HG03108 (cell line): Measurements from ENCODE around the gene PPIE.
"Not testable (repeated sequence)": the region's sequence is repeated elsewhere in the genome, so short reads cannot be mapped to it uniquely, and the experiment has no call there.

Source experiments
- ATAC-seq: cut with Tn5 transposase; IDR thresholded peaks from one replicate; pipeline ENCODE4 v1.9.1; 2021; ENCODE audit warnings: moderate library complexity; ENCODE audit not compliant: unreplicated experiment

The PPIE gene

GRCh38 chr1:39757501-39757900 lies 18.8 kb downstream of the PPIE start:
- no peak for ATAC-seq

GRCh38 chr1:39758556-39759435 lies 20.1 kb downstream of the PPIE start:
- no peak for ATAC-seq

GRCh38 chr1:39759436-39759726 lies 20.7 kb downstream of the PPIE start:
- ATAC-seq = no peak

GRCh38 chr1:39760074-39761008 lies 21.7 kb downstream of the PPIE start:
- ATAC-seq = no peak

- no peak for ATAC-seq
These were observed 22.3 kb downstream of the PPIE start for GRCh38 chr1:39761016-39761415.

- ATAC-seq = no peak
These were observed 23.0 kb downstream of the PPIE start for GRCh38 chr1:39761557-39762260.

GRCh38 chr1:39762550-39763540 lies 24.2 kb downstream of the PPIE start:
- no peak for ATAC-seq

- not testable (repeated sequence) for ATAC-seq
These were observed 25.1 kb downstream of the PPIE start for GRCh38 chr1:39763619-39764374.

GRCh38 chr1:39764512-39764911 lies 25.8 kb downstream of the PPIE start:
- ATAC-seq = not testable (repeated sequence)

- ATAC-seq = not testable (repeated sequence)
These were observed 27.8 kb downstream of the PPIE start for GRCh38 chr1:39766466-39766865.

- not testable (repeated sequence) for ATAC-seq
These were observed 30.8 kb downstream of the PPIE start for GRCh38 chr1:39769502-39769901.

- peak; percentile 61 for ATAC-seq
These were observed 31.7 kb downstream of the PPIE start for GRCh38 chr1:39770100-39771021.

GRCh38 chr1:39771022-39771532 lies 32.4 kb downstream of the PPIE start, which contains the start of gene OXCT2:
Gene OXCT2, minus strand, starts transcription at chr1:39771348. Its CDS starts 93 bp downstream, at chr1:39771255.
- not testable (repeated sequence) for ATAC-seq

- ATAC-seq = not testable (repeated sequence)
These were observed 34.8 kb downstream of the PPIE start for GRCh38 chr1:39773369-39773979.

GRCh38 chr1:39775141-39775540 lies 36.5 kb downstream of the PPIE start:
- not testable (repeated sequence) for ATAC-seq

- ATAC-seq = peak; percentile 42
These were observed 37.2 kb downstream of the PPIE start for GRCh38 chr1:39775676-39776399.

GRCh38 chr1:39776400-39776713 lies 37.7 kb downstream of the PPIE start:
- ATAC-seq = peak; percentile 45
